ENCODE results near the gene BBS7. TPM values are rescaled to one million over a fixed set of nuclear protein-coding genes. Genes with fewer than 3 reads are reported as not detected.
A peak's percentile ranks its signal among the peaks of the same experiment; 100 is the strongest.

The BBS7 gene
- total and polyA plus RNA-seq, 2 experiments from 2014 or later, result 14.8 to 30.8 TPM

DNA sequence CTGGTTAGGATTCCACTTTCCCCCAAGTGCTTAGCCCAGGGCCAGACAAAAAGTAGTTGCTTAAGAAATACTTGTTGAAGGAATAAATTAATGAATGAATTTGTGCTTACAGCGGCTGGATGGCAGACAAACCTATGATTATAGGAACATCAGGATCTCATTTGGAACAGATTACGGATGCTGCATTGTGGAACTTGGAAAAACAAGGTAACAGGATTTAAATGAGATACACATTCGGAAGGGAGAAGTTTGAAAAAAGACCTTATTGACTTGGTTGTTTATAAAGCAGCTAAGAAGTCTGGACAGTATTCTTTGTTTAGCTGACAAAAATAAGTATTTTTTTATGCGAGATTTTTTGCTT, 68.6 kb downstream of the BBS7 start:
- Histone ChIP-seq H3K27ac (ENCODE audit: low read depth) (peak overlapping the region; percentile 65; the same call in 1 of the 2 replicates), H3K4me2 (peak overlapping the region; percentile 86), H3F3A (replicated peaks; ENCODE audit: low read depth) (no peaks in the 10 kb centered on the region), H4K20me1 (replicated peaks; ENCODE audit: insufficient read depth) (0 out of 2 replicates have a peak, but pooled peaks cover 9% of the 10 kb centered on the region), H3K9me2 (ENCODE audit: insufficient read depth) (no peaks in the 10 kb centered on the region), H3K4me1 (ENCODE audit: insufficient read depth) (no peaks in the 10 kb centered on the region; the same call in 1 of the 2 replicates), H3K36me3 (ENCODE audit: insufficient read depth) (peaks cover 34% of the 10 kb centered on the region), H2AFZ (no peak overlapping the region), H3K79me2 (replicated peaks; ENCODE audit: insufficient read depth) (peaks cover 28% of the 10 kb centered on the region), H3K27me3 (ENCODE audit: insufficient read depth) (no peaks in the 10 kb centered on the region), H3K4me3 (peak overlapping the region; percentile 73)
- peaks cover 9% of the 10 kb centered on the region for H3K27me3 Mint-ChIP-seq (ENCODE audit: insufficient read depth, low read depth, poor library complexity)
- H3K4me1 Mint-ChIP-seq, result peaks cover 19% of the 10 kb centered on the region; the same call in 2 of the 3 replicates
- ATAC-seq, result no peak
- peak overlapping the region; percentile 97 for H3K27ac Mint-ChIP-seq
- peak overlapping the region; percentile 98 for H3K4me3 Mint-ChIP-seq
- peaks cover 47% of the 10 kb centered on the region for H3K36me3 Mint-ChIP-seq (ENCODE audit: low read depth)
- H3K9me3 Mint-ChIP-seq, result no peaks in the 10 kb centered on the region
- DNase-seq (ENCODE audit: low spot score), result no peak
- no peak for TF ChIP-seq POLR2AphosphoS5 (IDR thresholded peaks at IDR 0.05; ENCODE audit: low read depth)
- TF ChIP-seq, protein P1, sequence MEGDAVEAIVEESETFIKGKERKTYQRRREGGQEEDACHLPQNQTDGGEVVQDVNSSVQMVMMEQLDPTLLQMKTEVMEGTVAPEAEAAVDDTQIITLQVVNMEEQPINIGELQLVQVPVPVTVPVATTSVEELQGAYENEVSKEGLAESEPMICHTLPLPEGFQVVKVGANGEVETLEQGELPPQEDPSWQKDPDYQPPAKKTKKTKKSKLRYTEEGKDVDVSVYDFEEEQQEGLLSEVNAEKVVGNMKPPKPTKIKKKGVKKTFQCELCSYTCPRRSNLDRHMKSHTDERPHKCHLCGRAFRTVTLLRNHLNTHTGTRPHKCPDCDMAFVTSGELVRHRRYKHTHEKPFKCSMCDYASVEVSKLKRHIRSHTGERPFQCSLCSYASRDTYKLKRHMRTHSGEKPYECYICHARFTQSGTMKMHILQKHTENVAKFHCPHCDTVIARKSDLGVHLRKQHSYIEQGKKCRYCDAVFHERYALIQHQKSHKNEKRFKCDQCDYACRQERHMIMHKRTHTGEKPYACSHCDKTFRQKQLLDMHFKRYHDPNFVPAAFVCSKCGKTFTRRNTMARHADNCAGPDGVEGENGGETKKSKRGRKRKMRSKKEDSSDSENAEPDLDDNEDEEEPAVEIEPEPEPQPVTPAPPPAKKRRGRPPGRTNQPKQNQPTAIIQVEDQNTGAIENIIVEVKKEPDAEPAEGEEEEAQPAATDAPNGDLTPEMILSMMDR (conservative IDR thresholded peaks at IDR 0.05; ENCODE audit: low read depth in 2 of 2), result no peak
- TF ChIP-seq ZNF114 (CRISPR knock-in tag; IDR thresholded peaks at IDR 0.05), result no peak
- TF ChIP-seq, protein P2, sequence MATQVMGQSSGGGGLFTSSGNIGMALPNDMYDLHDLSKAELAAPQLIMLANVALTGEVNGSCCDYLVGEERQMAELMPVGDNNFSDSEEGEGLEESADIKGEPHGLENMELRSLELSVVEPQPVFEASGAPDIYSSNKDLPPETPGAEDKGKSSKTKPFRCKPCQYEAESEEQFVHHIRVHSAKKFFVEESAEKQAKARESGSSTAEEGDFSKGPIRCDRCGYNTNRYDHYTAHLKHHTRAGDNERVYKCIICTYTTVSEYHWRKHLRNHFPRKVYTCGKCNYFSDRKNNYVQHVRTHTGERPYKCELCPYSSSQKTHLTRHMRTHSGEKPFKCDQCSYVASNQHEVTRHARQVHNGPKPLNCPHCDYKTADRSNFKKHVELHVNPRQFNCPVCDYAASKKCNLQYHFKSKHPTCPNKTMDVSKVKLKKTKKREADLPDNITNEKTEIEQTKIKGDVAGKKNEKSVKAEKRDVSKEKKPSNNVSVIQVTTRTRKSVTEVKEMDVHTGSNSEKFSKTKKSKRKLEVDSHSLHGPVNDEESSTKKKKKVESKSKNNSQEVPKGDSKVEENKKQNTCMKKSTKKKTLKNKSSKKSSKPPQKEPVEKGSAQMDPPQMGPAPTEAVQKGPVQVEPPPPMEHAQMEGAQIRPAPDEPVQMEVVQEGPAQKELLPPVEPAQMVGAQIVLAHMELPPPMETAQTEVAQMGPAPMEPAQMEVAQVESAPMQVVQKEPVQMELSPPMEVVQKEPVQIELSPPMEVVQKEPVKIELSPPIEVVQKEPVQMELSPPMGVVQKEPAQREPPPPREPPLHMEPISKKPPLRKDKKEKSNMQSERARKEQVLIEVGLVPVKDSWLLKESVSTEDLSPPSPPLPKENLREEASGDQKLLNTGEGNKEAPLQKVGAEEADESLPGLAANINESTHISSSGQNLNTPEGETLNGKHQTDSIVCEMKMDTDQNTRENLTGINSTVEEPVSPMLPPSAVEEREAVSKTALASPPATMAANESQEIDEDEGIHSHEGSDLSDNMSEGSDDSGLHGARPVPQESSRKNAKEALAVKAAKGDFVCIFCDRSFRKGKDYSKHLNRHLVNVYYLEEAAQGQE (IDR thresholded peaks at IDR 0.05; ENCODE audit: unreplicated experiment), result no peak
- TF ChIP-seq, protein P3, sequence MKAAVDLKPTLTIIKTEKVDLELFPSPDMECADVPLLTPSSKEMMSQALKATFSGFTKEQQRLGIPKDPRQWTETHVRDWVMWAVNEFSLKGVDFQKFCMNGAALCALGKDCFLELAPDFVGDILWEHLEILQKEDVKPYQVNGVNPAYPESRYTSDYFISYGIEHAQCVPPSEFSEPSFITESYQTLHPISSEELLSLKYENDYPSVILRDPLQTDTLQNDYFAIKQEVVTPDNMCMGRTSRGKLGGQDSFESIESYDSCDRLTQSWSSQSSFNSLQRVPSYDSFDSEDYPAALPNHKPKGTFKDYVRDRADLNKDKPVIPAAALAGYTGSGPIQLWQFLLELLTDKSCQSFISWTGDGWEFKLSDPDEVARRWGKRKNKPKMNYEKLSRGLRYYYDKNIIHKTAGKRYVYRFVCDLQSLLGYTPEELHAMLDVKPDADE (IDR thresholded peaks at IDR 0.05), result no peak
- no peak for TF ChIP-seq CREB1 (CRISPR knock-in tag; IDR thresholded peaks at IDR 0.05; ENCODE audit: low read depth)
- no peak for TF ChIP-seq NANOG (IDR thresholded peaks at IDR 0.05; ENCODE audit: borderline replicate concordance)
- TF ChIP-seq JUNB (IDR thresholded peaks at IDR 0.05; ENCODE audit: unreplicated experiment), result no peak
- TF ChIP-seq ZNF331 (CRISPR knock-in tag; IDR thresholded peaks at IDR 0.05; ENCODE audit: low read depth), result no peak
- no peak for TF ChIP-seq EZH2 (IDR thresholded peaks at IDR 0.05; ENCODE audit: low read depth, unreplicated experiment)
- TF ChIP-seq, protein P4, sequence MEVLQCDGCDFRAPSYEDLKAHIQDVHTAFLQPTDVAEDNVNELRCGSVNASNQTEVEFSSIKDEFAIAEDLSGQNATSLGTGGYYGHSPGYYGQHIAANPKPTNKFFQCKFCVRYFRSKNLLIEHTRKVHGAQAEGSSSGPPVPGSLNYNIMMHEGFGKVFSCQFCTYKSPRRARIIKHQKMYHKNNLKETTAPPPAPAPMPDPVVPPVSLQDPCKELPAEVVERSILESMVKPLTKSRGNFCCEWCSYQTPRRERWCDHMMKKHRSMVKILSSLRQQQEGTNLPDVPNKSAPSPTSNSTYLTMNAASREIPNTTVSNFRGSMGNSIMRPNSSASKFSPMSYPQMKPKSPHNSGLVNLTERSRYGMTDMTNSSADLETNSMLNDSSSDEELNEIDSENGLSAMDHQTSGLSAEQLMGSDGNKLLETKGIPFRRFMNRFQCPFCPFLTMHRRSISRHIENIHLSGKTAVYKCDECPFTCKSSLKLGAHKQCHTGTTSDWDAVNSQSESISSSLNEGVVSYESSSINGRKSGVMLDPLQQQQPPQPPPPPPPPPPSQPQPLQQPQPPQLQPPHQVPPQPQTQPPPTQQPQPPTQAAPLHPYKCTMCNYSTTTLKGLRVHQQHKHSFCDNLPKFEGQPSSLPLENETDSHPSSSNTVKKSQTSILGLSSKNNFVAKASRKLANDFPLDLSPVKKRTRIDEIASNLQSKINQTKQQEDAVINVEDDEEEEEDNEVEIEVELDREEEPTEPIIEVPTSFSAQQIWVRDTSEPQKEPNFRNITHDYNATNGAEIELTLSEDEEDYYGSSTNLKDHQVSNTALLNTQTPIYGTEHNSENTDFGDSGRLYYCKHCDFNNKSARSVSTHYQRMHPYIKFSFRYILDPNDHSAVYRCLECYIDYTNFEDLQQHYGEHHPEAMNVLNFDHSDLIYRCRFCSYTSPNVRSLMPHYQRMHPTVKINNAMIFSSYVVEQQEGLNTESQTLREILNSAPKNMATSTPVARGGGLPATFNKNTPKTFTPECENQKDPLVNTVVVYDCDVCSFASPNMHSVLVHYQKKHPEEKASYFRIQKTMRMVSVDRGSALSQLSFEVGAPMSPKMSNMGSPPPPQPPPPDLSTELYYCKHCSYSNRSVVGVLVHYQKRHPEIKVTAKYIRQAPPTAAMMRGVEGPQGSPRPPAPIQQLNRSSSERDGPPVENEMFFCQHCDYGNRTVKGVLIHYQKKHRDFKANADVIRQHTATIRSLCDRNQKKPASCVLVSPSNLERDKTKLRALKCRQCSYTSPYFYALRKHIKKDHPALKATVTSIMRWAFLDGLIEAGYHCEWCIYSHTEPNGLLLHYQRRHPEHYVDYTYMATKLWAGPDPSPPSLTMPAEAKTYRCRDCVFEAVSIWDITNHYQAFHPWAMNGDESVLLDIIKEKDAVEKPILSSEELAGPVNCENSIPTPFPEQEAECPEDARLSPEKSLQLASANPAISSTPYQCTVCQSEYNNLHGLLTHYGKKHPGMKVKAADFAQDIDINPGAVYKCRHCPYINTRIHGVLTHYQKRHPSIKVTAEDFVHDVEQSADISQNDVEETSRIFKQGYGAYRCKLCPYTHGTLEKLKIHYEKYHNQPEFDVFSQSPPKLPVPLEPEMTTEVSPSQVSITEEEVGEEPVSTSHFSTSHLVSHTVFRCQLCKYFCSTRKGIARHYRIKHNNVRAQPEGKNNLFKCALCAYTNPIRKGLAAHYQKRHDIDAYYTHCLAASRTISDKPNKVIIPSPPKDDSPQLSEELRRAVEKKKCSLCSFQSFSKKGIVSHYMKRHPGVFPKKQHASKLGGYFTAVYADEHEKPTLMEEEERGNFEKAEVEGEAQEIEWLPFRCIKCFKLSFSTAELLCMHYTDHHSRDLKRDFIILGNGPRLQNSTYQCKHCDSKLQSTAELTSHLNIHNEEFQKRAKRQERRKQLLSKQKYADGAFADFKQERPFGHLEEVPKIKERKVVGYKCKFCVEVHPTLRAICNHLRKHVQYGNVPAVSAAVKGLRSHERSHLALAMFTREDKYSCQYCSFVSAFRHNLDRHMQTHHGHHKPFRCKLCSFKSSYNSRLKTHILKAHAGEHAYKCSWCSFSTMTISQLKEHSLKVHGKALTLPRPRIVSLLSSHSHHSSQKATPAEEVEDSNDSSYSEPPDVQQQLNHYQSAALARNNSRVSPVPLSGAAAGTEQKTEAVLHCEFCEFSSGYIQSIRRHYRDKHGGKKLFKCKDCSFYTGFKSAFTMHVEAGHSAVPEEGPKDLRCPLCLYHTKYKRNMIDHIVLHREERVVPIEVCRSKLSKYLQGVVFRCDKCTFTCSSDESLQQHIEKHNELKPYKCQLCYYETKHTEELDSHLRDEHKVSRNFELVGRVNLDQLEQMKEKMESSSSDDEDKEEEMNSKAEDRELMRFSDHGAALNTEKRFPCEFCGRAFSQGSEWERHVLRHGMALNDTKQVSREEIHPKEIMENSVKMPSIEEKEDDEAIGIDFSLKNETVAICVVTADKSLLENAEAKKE (CRISPR knock-in tag; IDR thresholded peaks at IDR 0.05), result no peak
- TF ChIP-seq STAT1 (IDR thresholded peaks at IDR 0.05; ENCODE audit: unreplicated experiment), result no peak
- TF ChIP-seq EZH2phosphoT487 (IDR thresholded peaks at IDR 0.05; ENCODE audit: unreplicated experiment), result no peak
